ENCODE results near the gene HPCAL1. TPM values are rescaled to one million over a fixed set of nuclear protein-coding genes. Genes with fewer than 3 reads are reported as not detected.

HPCAL1 gene
- total RNA-seq, 1 donor from 2014 or later: 12.3 TPM

GRCh38 chr2:10316336-10316735 is 13.6 kb downstream of the HPCAL1 start:
- H4K20me1 ChIP-seq (ENCODE audit: insufficient read depth, low read length): peaks cover 26% of the 10 kb centered on the region
- no peak for TF ChIP-seq CTCF (IDR thresholded peaks at IDR 0.05; ENCODE audit: insufficient read depth, low read depth, low read length)
- no peak for TF ChIP-seq EZH2 (IDR thresholded peaks at IDR 0.05; ENCODE audit: insufficient read depth, low read length)
- H3K27ac ChIP-seq (ENCODE audit: low read depth, low read length): no peak overlapping the region
- Mint-ChIP-seq H3K9me3 (ENCODE audit: unreplicated experiment) (peaks cover 12% of the 10 kb centered on the region), H3K4me1 (ENCODE audit: low read depth, unreplicated experiment) (no peaks in the 10 kb centered on the region), H3K27ac (ENCODE audit: unreplicated experiment) (no peak overlapping the region), H3K27me3 (ENCODE audit: low read depth, unreplicated experiment) (peaks cover 2% of the 10 kb centered on the region), H3K36me3 (ENCODE audit: low read depth, unreplicated experiment) (no peaks in the 10 kb centered on the region), H3K4me3 (ENCODE audit: unreplicated experiment) (no peak overlapping the region)
- no peak overlapping the region for H3K4me2 ChIP-seq (ENCODE audit: low read length)
- H3K4me3 ChIP-seq (ENCODE audit: insufficient read depth, low read depth, low read length): no peak overlapping the region
- DNase-seq (ENCODE audit: low read depth): peak; percentile 63
- H3K79me2 ChIP-seq (ENCODE audit: insufficient read depth, low read length): peaks cover 69% of the 10 kb centered on the region
- no peaks in the 10 kb centered on the region for H3K36me3 ChIP-seq (ENCODE audit: insufficient read depth, low read length)
- H3K27me3 ChIP-seq (ENCODE audit: insufficient read depth, low read length): no peaks in the 10 kb centered on the region
- peaks cover 6% of the 10 kb centered on the region for H3K4me1 ChIP-seq (ENCODE audit: insufficient read depth, low read length)
- H3K9ac ChIP-seq (ENCODE audit: low read length): no peak overlapping the region
- no peak overlapping the region for H2AFZ ChIP-seq (ENCODE audit: low read depth, low read length)
- FAIRE-seq: no peak
- peaks cover 3% of the 10 kb centered on the region for H3K9me3 ChIP-seq (ENCODE audit: insufficient read depth, low read depth, low read length)

GRCh38 chr2:10316860-10317259 is 14.2 kb downstream of the HPCAL1 start:
- Histone ChIP-seq H3K27ac (ENCODE audit: low read depth, low read length) (no peak overlapping the region), H3K9ac (ENCODE audit: low read length) (no peak overlapping the region), H4K20me1 (ENCODE audit: insufficient read depth, low read length) (peaks cover 20% of the 10 kb centered on the region), H3K4me1 (ENCODE audit: insufficient read depth, low read length) (peaks cover 6% of the 10 kb centered on the region), H3K27me3 (ENCODE audit: insufficient read depth, low read length) (no peaks in the 10 kb centered on the region), H3K4me3 (ENCODE audit: insufficient read depth, low read depth, low read length) (no peak overlapping the region), H3K9me3 (ENCODE audit: insufficient read depth, low read depth, low read length) (peaks cover 1% of the 10 kb centered on the region), H2AFZ (ENCODE audit: low read depth, low read length) (no peak overlapping the region), H3K4me2 (ENCODE audit: low read length) (no peak overlapping the region), H3K36me3 (ENCODE audit: insufficient read depth, low read length) (no peaks in the 10 kb centered on the region), H3K79me2 (ENCODE audit: insufficient read depth, low read length) (peaks cover 64% of the 10 kb centered on the region)
- DNase-seq (ENCODE audit: low read depth) (no peak), FAIRE-seq (no peak)
- no peak for TF ChIP-seq EZH2 (IDR thresholded peaks at IDR 0.05; ENCODE audit: insufficient read depth, low read length)
- TF ChIP-seq CTCF (IDR thresholded peaks at IDR 0.05; ENCODE audit: insufficient read depth, low read depth, low read length): no peak
- H3K4me1 Mint-ChIP-seq (ENCODE audit: low read depth, unreplicated experiment): no peaks in the 10 kb centered on the region
- no peak overlapping the region for H3K27ac Mint-ChIP-seq (ENCODE audit: unreplicated experiment)
- peaks cover 3% of the 10 kb centered on the region for H3K36me3 Mint-ChIP-seq (ENCODE audit: low read depth, unreplicated experiment)
- no peak overlapping the region for H3K4me3 Mint-ChIP-seq (ENCODE audit: unreplicated experiment)
- H3K27me3 Mint-ChIP-seq (ENCODE audit: low read depth, unreplicated experiment): peaks cover 2% of the 10 kb centered on the region
- H3K9me3 Mint-ChIP-seq (ENCODE audit: unreplicated experiment): peaks cover 17% of the 10 kb centered on the region

GRCh38 chr2:10317646-10318045 is 14.9 kb downstream of the HPCAL1 start:
- Histone ChIP-seq H3K9ac (ENCODE audit: low read length) (no peak overlapping the region), H2AFZ (ENCODE audit: low read depth, low read length) (no peak overlapping the region), H4K20me1 (ENCODE audit: insufficient read depth, low read length) (peaks cover 18% of the 10 kb centered on the region), H3K4me3 (ENCODE audit: insufficient read depth, low read depth, low read length) (no peak overlapping the region), H3K9me3 (ENCODE audit: insufficient read depth, low read depth, low read length) (no peaks in the 10 kb centered on the region), H3K27ac (ENCODE audit: low read depth, low read length) (no peak overlapping the region), H3K79me2 (ENCODE audit: insufficient read depth, low read length) (peaks cover 61% of the 10 kb centered on the region), H3K27me3 (ENCODE audit: insufficient read depth, low read length) (no peaks in the 10 kb centered on the region), H3K36me3 (ENCODE audit: insufficient read depth, low read length) (no peaks in the 10 kb centered on the region), H3K4me1 (ENCODE audit: insufficient read depth, low read length) (peaks cover 6% of the 10 kb centered on the region), H3K4me2 (ENCODE audit: low read length) (no peak overlapping the region)
- FAIRE-seq (no peak), DNase-seq (ENCODE audit: low read depth) (no peak)
- Mint-ChIP-seq H3K4me3 (ENCODE audit: unreplicated experiment) (no peak overlapping the region), H3K36me3 (ENCODE audit: low read depth, unreplicated experiment) (peaks cover 5% of the 10 kb centered on the region), H3K9me3 (ENCODE audit: unreplicated experiment) (peaks cover 17% of the 10 kb centered on the region), H3K4me1 (ENCODE audit: low read depth, unreplicated experiment) (no peaks in the 10 kb centered on the region), H3K27me3 (ENCODE audit: low read depth, unreplicated experiment) (peaks cover 2% of the 10 kb centered on the region), H3K27ac (ENCODE audit: unreplicated experiment) (no peak overlapping the region)
- TF ChIP-seq CTCF (IDR thresholded peaks at IDR 0.05; ENCODE audit: insufficient read depth, low read depth, low read length) (no peak), EZH2 (IDR thresholded peaks at IDR 0.05; ENCODE audit: insufficient read depth, low read length) (no peak)
